C4-2B (cell line): ENCODE measurements around the gene CRAT.

Experiments used
- ZFX ChIP-seq: fragments of 450-650 bp; IDR thresholded peaks from 2 replicates; pipeline ENCODE4 v1.6.1; 2017
- TF ChIP-seq, protein P1 (sequence below): fragments of 450-650 bp; conservative IDR thresholded peaks from 2 replicates; pipeline ENCODE4 v1.5.1; 2017; ENCODE audit warnings: mild to moderate bottlenecking

DNA sequence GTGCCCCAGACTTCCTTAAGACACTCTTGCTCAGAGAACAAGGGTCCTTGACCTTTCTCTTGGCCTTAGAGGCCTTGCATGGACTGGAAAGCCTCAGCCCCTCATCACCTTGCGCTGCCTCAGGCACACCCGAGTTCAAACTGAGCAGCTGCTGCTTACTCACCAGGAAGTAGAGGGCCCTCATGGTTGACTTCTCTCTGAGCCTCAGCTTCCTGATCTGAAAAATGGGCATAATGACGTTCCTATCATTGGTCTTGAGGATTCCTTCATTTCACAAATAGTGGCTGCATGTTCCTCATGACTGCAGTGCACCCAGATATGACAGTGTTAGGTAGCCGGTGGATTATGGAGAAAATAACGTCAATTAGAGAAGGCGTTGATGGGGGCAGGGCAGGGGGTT lies 38.8 kb upstream of the CRAT start:
- TF ChIP-seq, protein P1, sequence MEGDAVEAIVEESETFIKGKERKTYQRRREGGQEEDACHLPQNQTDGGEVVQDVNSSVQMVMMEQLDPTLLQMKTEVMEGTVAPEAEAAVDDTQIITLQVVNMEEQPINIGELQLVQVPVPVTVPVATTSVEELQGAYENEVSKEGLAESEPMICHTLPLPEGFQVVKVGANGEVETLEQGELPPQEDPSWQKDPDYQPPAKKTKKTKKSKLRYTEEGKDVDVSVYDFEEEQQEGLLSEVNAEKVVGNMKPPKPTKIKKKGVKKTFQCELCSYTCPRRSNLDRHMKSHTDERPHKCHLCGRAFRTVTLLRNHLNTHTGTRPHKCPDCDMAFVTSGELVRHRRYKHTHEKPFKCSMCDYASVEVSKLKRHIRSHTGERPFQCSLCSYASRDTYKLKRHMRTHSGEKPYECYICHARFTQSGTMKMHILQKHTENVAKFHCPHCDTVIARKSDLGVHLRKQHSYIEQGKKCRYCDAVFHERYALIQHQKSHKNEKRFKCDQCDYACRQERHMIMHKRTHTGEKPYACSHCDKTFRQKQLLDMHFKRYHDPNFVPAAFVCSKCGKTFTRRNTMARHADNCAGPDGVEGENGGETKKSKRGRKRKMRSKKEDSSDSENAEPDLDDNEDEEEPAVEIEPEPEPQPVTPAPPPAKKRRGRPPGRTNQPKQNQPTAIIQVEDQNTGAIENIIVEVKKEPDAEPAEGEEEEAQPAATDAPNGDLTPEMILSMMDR = no peak
- no peak for TF ChIP-seq ZFX
